ENCODE measurements around the gene SUN2. TPM values are rescaled to one million over a fixed set of nuclear protein-coding genes. Genes with fewer than 3 reads are reported as not detected.

The SUN2 gene
- total and polyA plus RNA-seq, 8 donors = 58.1 to 174 (median 72.4) TPM

DNA sequence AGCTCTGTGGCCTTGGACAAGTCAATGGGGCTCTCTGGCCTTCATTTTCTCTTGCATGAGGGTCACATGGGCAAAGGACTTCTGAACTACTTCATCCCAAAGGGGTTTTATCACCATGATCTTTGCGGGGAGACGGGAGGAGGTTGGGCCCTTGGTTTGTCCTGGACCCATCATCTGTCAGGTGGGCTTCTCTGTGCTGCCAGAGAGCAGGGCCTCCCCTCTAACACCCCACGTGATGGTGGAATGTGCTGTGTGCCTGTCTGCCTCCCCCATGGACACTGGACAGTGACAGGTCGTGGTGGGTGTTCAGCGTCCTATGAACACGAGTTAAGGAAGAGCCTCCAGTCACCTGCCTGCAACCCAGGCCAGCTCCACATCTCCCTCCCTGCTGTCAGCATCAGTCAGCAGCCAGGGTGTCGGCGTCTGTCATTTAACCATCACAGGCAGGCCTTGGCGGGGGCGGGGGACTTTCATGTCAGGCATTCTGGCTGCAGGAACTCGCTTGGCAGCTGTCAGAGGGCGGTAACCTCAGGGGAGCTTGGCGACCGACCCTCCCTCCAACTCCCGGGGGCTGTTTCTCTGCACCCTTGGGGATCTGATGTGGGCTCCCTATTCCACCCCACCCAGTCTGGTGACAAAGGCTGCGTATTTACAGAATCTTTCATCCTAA, 2.6 kb upstream of the SUN2 start:
- H3K4me1 ChIP-seq = peaks cover 15 to 34% of the 10 kb centered on the region in 2 donors
- intact Hi-C loops (cut with DNase I) = no loop called here

DNA sequence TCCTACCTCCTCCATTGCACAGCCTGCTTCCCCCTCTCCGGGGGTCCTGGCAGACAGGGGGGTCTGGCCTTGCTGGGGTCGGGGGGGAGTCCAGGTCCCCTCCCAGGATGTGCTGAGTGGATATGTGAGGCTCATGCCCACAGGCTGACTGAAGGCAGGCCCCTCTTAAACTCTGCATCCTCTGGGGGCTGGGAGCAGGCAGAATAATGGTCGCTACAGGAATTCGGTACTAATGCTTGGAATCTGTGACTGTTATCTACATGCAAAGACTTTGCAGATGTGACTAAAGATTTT, 1.6 kb upstream of the SUN2 start:
- TF ChIP-seq, protein P1, sequence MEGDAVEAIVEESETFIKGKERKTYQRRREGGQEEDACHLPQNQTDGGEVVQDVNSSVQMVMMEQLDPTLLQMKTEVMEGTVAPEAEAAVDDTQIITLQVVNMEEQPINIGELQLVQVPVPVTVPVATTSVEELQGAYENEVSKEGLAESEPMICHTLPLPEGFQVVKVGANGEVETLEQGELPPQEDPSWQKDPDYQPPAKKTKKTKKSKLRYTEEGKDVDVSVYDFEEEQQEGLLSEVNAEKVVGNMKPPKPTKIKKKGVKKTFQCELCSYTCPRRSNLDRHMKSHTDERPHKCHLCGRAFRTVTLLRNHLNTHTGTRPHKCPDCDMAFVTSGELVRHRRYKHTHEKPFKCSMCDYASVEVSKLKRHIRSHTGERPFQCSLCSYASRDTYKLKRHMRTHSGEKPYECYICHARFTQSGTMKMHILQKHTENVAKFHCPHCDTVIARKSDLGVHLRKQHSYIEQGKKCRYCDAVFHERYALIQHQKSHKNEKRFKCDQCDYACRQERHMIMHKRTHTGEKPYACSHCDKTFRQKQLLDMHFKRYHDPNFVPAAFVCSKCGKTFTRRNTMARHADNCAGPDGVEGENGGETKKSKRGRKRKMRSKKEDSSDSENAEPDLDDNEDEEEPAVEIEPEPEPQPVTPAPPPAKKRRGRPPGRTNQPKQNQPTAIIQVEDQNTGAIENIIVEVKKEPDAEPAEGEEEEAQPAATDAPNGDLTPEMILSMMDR (IDR thresholded peaks at IDR 0.05) = no peak
- no peaks in the 10 kb centered on the region for H3K27me3 ChIP-seq
- ATAC-seq = no peak
- no peak for DNase-seq
- H3K4me3 ChIP-seq = peak overlapping the region in 1 of 2 donors; percentile 52
- peaks cover 16 to 44% of the 10 kb centered on the region in 2 donors for H3K4me1 ChIP-seq
- H3K9me3 ChIP-seq = no peaks in the 10 kb centered on the region
- H3K36me3 ChIP-seq = peaks cover 0 to 6% of the 10 kb centered on the region in 2 donors
- peak overlapping the region; percentile 93 to 95 for H3K27ac ChIP-seq
- intact Hi-C loops (cut with DNase I) = no loop called here

More for the DNA sequence above, 2.6 kb upstream of the SUN2 start:
- Histone ChIP-seq H3K9me3 (no peaks in the 10 kb centered on the region), H3K36me3 (no peaks in the 10 kb centered on the region), H3K4me3 (no peak overlapping the region), H3K27me3 (no peaks in the 10 kb centered on the region), H3K27ac (no peak overlapping the region)
- ATAC-seq (no peak), DNase-seq (no peak)
- TF ChIP-seq, protein P1 (IDR thresholded peaks at IDR 0.05) = no peak

DNA sequence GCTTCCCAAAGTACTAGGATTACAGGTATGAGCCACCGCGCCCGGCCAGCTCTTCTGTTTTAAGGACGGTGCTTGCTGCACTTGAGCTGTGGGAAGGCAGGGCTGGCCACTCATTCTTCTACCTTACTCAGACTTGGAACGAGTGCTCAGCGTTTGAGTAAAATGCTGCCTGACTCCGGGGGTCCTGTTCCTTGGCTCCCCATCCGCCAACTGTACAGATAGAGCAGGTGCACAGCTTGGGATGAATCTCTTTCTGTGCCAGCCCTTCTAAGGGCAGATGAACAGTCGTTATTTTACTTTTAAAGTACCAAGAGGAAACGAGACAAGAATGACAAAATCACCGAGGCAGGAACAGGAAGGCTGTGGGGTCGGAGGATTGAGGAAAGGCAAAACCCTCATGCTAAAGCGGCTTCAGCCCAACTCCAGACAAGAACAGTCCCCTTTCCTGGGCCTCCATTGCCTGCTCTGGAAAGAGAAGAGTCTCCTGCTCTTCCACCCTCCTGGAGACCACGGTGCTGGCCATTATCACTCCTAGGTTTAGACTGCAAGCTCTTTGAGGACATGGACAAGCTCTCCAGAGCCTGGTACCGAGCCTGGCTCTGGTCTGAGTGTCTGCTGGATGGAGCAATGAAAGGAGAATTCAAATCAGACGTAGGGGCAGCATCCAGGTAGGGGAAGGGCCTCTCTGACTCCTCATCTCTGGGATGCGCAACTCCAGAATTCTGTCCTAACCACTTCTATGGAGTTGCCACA, 1.1 kb upstream of the SUN2 start:
- TF ChIP-seq, protein P1 (IDR thresholded peaks at IDR 0.05) = no peak
- Histone ChIP-seq H3K36me3 (peaks cover 0 to 11% of the 10 kb centered on the region in 2 donors), H3K4me1 (peaks cover 16 to 50% of the 10 kb centered on the region in 2 donors), H3K27ac (peak overlapping the region; percentile 93 to 95), H3K9me3 (no peaks in the 10 kb centered on the region), H3K4me3 (peak overlapping the region in 1 of 2 donors; percentile 52), H3K27me3 (no peaks in the 10 kb centered on the region)
- peak in 1 of 4 donors; percentile 59 for DNase-seq
- intact Hi-C loops (cut with DNase I) = no loop called here
- ATAC-seq = peak; percentile 18

DNA sequence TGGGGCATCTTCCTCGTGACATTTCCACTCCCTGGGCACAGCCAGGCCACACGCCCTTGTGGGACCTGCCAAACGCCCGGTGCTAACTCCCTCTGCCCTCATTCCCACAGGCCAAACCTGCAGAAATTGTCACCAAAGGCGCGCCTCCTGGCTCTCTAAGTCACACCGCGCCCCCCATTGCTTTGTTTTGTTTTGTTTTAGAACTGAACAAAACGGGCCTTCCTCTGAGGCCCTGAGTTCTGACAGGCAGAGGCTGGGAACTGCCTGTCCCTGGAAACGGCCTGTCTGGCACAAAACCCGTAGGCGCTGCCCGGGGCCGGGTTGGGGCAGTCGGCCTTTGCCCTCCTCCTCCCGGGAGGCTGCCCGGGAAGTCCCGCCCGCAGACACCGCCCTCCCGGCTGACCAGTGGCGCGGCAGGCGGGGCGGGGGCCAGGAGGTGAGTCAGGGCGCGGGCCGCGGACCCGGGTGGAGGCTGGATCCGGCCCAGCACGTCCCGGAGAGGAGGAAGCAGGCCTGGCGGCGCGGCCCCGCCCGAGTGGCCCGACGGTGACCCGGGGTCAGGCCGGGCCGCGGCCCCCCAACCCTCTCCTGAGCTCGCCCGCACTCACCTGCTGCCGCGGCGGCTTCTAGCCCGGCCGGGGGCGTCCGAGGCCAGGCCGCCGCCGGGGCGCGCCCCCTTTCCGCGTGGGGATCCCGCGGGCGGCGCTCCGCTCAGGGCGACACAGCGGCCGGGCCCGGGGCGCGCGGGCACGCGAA, 465 bp downstream of the SUN2 start:
- peaks cover 0 to 27% of the 10 kb centered on the region in 2 donors for H3K36me3 ChIP-seq
- peak overlapping the region; percentile 93 to 95 for H3K27ac ChIP-seq
- H3K4me1 ChIP-seq = peaks cover 16 to 65% of the 10 kb centered on the region in 2 donors
- peak; percentile 87 for ATAC-seq
- TF ChIP-seq, protein P1 (IDR thresholded peaks at IDR 0.05) = peak in 1 of 2 donors; percentile 12
- peak overlapping the region; percentile 52 to 54 for H3K4me3 ChIP-seq
- intact Hi-C loops (cut with DNase I) = no loop called here
- DNase-seq = peak; percentile 39 to 100 (median 71)
- H3K9me3 ChIP-seq = no peaks in the 10 kb centered on the region
- H3K27me3 ChIP-seq = no peaks in the 10 kb centered on the region
